ENCODE data around the gene BHMT2. TPM values are rescaled to one million over a fixed set of nuclear protein-coding genes. Genes with fewer than 3 reads are reported as not detected.

Gene BHMT2
- total RNA-seq, 1 experiment from 2014 or later = 0.20 TPM

GRCh38 chr5:79047199-79047598, 22.4 kb upstream of the BHMT2 start:
- no peak for TF ChIP-seq RAD21 (IDR thresholded peaks at IDR 0.05; ENCODE audit: low read depth)
- no peak for TF ChIP-seq EZH2 (IDR thresholded peaks at IDR 0.05)
- TF ChIP-seq ZFX (IDR thresholded peaks at IDR 0.05) = no peak
- no peak for TF ChIP-seq POLR2AphosphoS5 (IDR thresholded peaks at IDR 0.05; ENCODE audit: low read depth, low read length)
- TF ChIP-seq SIN3A (IDR thresholded peaks at IDR 0.05; ENCODE audit: low read depth) = no peak
- no peak for TF ChIP-seq ELF1 (IDR thresholded peaks at IDR 0.05; ENCODE audit: borderline replicate concordance, low read depth)
- TF ChIP-seq CEBPB (IDR thresholded peaks at IDR 0.05; ENCODE audit: low read depth) = no peak
- TF ChIP-seq, protein P1, sequence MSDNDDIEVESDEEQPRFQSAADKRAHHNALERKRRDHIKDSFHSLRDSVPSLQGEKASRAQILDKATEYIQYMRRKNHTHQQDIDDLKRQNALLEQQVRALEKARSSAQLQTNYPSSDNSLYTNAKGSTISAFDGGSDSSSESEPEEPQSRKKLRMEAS (IDR thresholded peaks at IDR 0.05) = no peak
- TF ChIP-seq CBX3 (IDR thresholded peaks at IDR 0.05; ENCODE audit: low read depth) = no peak
- RAD21 ChIA-PET (ENCODE audit: low non-redundant PET in 1 of 2, low total read pairs in 2 of 2, uncharacterized antibody in 2 of 2, unreplicated experiment in 2 of 2) = no interaction called here
- Histone ChIP-seq H3K9me2 (ENCODE audit: insufficient read depth) (no peaks in the 10 kb centered on the region), H3K36me3 (ENCODE audit: control insufficient read depth in 1 of 2, insufficient read depth in 2 of 2, low read length in 2 of 2) (no peaks in the 10 kb centered on the region), H3K27ac (ENCODE audit: low read depth, low read length) (no peak overlapping the region), H3K27me3 (ENCODE audit: insufficient read depth, low read length) (no peaks in the 10 kb centered on the region), H3K4me1 (ENCODE audit: control insufficient read depth in 1 of 2, insufficient read depth in 2 of 2, low read length in 2 of 2) (no peaks in the 10 kb centered on the region), H4K20me1 (ENCODE audit: insufficient read depth) (no peaks in the 10 kb centered on the region), H3K79me2 (ENCODE audit: insufficient read depth, low read length) (no peaks in the 10 kb centered on the region), H3K4me3 (replicated peaks in 1 of 2; ENCODE audit: low read depth in 1 of 2, low read length in 2 of 2) (no peak overlapping the region), H3K9ac (ENCODE audit: low read length) (no peak overlapping the region), H3K9me3 (ENCODE audit: control insufficient read depth in 1 of 2, insufficient read depth in 1 of 2, low read depth in 1 of 2, low read length in 2 of 2) (no peaks in the 10 kb centered on the region), H3K4me2 (ENCODE audit: low read length) (no peak overlapping the region), H2AFZ (ENCODE audit: low read depth, low read length, poor library complexity, severe bottlenecking) (no peak overlapping the region)
- DNase-seq (ENCODE audit: low read depth, low spot score) (no peak), ATAC-seq (no peak)
- intact Hi-C loops (cut with micrococcal nuclease) = no loop called here
- POLR2A ChIA-PET = no interaction called here
- no TSS peak for BruUV-seq (replicated peaks)
- CTCF ChIA-PET = no interaction called here

- no peaks in the 10 kb centered on the region for H3K79me2 ChIP-seq (ENCODE audit: insufficient read depth, low read length)
- H3K4me1 ChIP-seq (ENCODE audit: control insufficient read depth in 1 of 2, insufficient read depth in 2 of 2, low read length in 2 of 2) = no peaks in the 10 kb centered on the region
- ChIA-PET POLR2A (no interaction called here), CTCF (interaction anchor here (0.7 kb wide), 1 partner anchor 84 kb away, joined by 3 read pairs; no protein-coding TSS in a partner anchor), RAD21 (ENCODE audit: low non-redundant PET in 1 of 2, low total read pairs in 2 of 2, uncharacterized antibody in 2 of 2, unreplicated experiment in 2 of 2) (no interaction called here)
- H3K4me3 ChIP-seq (replicated peaks in 1 of 2; ENCODE audit: low read depth in 1 of 2, low read length in 2 of 2) = no peak overlapping the region
- intact Hi-C loops (cut with micrococcal nuclease) = no loop called here
- no peak overlapping the region for H2AFZ ChIP-seq (ENCODE audit: low read depth, low read length, poor library complexity, severe bottlenecking)
- H3K9ac ChIP-seq (ENCODE audit: low read length) = no peak overlapping the region
- no peak for DNase-seq (ENCODE audit: low read depth, low spot score)
- no peaks in the 10 kb centered on the region for H3K9me2 ChIP-seq (ENCODE audit: insufficient read depth)
- no peak for ATAC-seq
- H3K27ac ChIP-seq (ENCODE audit: low read depth, low read length) = no peak overlapping the region
- H3K36me3 ChIP-seq (ENCODE audit: control insufficient read depth in 1 of 2, insufficient read depth in 2 of 2, low read length in 2 of 2) = no peaks in the 10 kb centered on the region
- H3K27me3 ChIP-seq (ENCODE audit: insufficient read depth, low read length) = no peaks in the 10 kb centered on the region
- no peaks in the 10 kb centered on the region for H4K20me1 ChIP-seq (ENCODE audit: insufficient read depth)
- BruUV-seq (replicated peaks) = no TSS peak
- no peak overlapping the region for H3K4me2 ChIP-seq (ENCODE audit: low read length)
- no peaks in the 10 kb centered on the region for H3K9me3 ChIP-seq (ENCODE audit: control insufficient read depth in 1 of 2, insufficient read depth in 1 of 2, low read depth in 1 of 2, low read length in 2 of 2)
- TF ChIP-seq SIN3A (IDR thresholded peaks at IDR 0.05; ENCODE audit: low read depth) = no peak
- TF ChIP-seq, protein P2, sequence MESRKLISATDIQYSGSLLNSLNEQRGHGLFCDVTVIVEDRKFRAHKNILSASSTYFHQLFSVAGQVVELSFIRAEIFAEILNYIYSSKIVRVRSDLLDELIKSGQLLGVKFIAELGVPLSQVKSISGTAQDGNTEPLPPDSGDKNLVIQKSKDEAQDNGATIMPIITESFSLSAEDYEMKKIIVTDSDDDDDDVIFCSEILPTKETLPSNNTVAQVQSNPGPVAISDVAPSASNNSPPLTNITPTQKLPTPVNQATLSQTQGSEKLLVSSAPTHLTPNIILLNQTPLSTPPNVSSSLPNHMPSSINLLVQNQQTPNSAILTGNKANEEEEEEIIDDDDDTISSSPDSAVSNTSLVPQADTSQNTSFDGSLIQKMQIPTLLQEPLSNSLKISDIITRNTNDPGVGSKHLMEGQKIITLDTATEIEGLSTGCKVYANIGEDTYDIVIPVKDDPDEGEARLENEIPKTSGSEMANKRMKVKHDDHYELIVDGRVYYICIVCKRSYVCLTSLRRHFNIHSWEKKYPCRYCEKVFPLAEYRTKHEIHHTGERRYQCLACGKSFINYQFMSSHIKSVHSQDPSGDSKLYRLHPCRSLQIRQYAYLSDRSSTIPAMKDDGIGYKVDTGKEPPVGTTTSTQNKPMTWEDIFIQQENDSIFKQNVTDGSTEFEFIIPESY (IDR thresholded peaks at IDR 0.05; ENCODE audit: extremely low read depth, insufficient replicate concordance, low read length) = no peak
- no peak for TF ChIP-seq EGR1 (IDR thresholded peaks at IDR 0.05; ENCODE audit: low read depth)
- no peak for TF ChIP-seq ZFX (IDR thresholded peaks at IDR 0.05)
- no peak for TF ChIP-seq FOSL1 (IDR thresholded peaks at IDR 0.05; ENCODE audit: low read depth)
- TF ChIP-seq, protein P1 (IDR thresholded peaks at IDR 0.05) = no peak
- no peak for TF ChIP-seq CBX3 (IDR thresholded peaks at IDR 0.05; ENCODE audit: low read depth)
- TF ChIP-seq, protein P3, sequence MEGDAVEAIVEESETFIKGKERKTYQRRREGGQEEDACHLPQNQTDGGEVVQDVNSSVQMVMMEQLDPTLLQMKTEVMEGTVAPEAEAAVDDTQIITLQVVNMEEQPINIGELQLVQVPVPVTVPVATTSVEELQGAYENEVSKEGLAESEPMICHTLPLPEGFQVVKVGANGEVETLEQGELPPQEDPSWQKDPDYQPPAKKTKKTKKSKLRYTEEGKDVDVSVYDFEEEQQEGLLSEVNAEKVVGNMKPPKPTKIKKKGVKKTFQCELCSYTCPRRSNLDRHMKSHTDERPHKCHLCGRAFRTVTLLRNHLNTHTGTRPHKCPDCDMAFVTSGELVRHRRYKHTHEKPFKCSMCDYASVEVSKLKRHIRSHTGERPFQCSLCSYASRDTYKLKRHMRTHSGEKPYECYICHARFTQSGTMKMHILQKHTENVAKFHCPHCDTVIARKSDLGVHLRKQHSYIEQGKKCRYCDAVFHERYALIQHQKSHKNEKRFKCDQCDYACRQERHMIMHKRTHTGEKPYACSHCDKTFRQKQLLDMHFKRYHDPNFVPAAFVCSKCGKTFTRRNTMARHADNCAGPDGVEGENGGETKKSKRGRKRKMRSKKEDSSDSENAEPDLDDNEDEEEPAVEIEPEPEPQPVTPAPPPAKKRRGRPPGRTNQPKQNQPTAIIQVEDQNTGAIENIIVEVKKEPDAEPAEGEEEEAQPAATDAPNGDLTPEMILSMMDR (IDR thresholded peaks at IDR 0.05 in 2 of 3, conservative IDR thresholded peaks at IDR 0.05 in 1 of 3; ENCODE audit: borderline replicate concordance in 1 of 3, insufficient read depth in 1 of 3, low read depth in 2 of 3, low read length in 2 of 3) = no peak
- TF ChIP-seq POLR2A (IDR thresholded peaks at IDR 0.05; ENCODE audit: borderline replicate concordance, extremely low read depth, insufficient read depth, insufficient read length) = no peak
- no peak for TF ChIP-seq YY1 (IDR thresholded peaks at IDR 0.05; ENCODE audit: extremely low read depth, insufficient replicate concordance, low read depth, low read length)
Observed at GRCh38 chr5:79048437-79048836, 21.1 kb upstream of the BHMT2 start.
